Left cardiac atrium (tissue), 4 donors: ENCODE measurements around the gene SPX. TPM values are rescaled to one million over a fixed set of nuclear protein-coding genes. Genes with fewer than 3 reads are reported as not detected.

ENCODE experiments used
- ATAC-seq, 2 donors: fragments of 200-7000 bp; cut with Tn5 transposase; one replicate each; pipeline ENCODE4 v1.9.1; 2020; ENCODE audit warnings: mild to moderate bottlenecking in 2 of 2, moderate library complexity in 2 of 2
- DNase-seq: peaks from one replicate; pipeline ENCODE4 v3.0.0-alpha.2; 2020
- intact Hi-C, 2 donors: fragments of 100-400 bp; cut with DNase I; formaldehyde crosslinking; loops; one replicate each; pipeline versions ENCODE4 v1.14.1 to v1.15.1; 2022 to 2023
- long read RNA-seq: library from polyadenylated mRNA; unstranded; transcript quantifications from one replicate; pipeline ENCODE4 v2.0.0, GENCODE V29; 2021
- total RNA-seq, 2 donors: library from RNA; stranded (reverse); fragmentation: NEBNext Ultra II Directional; extraction: Animal tissue kit (Norgen Biotek cat#: 25700); gene quantifications; one replicate each; pipeline ENCODE4 v1.2.1, GENCODE V29; 2021
- donor health status: DM: no; HTN: yes; CAD: no.
- donor health status: DM: no; HTN: yes; CAD: no; lungs with severe emphysema.
- donor health status: DM: yes; HTN: yes; CAD: no.
- donor health status: Dilated cardiomyopathy.

SPX gene
- 1 to 10 TPM; 2.6 to 6.5 TPM for total RNA-seq
- long read RNA-seq, partial matches to known transcripts = 0 of 5 reads
- long read RNA-seq, other reads (novel, unspliced or antisense) = 0 of 5 reads

DNA sequence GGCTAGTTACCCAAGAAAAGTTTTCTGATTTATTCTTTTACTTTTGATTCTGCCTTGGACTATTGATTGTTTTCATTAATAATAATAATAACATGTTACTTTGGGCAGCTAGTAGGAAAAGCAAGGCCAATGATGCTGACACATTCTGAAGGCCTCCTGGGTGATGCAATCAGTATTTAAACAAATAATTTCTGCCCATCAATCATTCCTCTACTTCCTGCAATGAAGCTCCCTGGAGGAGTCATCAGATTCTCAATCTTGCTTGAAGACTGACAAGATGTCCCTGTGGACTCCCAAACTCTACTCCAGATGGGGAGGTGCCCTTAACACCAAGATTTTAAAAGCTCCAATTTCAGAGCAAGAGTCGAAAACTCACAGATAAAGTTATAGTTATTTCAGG is at the start of gene SPX:
SPX (plus strand) TSS at position 244 of the 400 bp plus-strand sequence. CDS start 177 bp downstream, outside the sequence.
- ATAC-seq (no peak), DNase-seq (no peak)
- intact Hi-C loops = no loop called here

DNA sequence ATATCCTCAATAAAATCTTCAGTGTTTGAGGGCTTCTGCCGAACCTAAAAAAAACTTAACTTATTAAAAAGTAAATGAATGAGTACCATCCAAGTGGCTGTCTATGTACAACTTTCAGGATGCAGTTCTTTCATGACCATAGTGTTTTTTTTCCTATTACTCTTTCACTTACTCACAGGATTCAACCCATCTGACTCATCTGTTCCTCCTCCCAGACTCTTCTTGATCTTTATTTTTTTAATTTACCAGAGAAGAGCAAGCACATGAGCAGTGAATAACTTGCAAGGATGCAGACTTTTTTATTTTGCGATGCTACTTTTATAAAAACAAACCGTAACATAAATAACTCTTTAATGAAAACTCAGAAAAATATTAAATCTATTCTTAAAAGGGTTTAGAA is 49.1 kb upstream of the SPX start:
- no peak for DNase-seq
- no peak for ATAC-seq
- intact Hi-C loops = no loop called here

DNA sequence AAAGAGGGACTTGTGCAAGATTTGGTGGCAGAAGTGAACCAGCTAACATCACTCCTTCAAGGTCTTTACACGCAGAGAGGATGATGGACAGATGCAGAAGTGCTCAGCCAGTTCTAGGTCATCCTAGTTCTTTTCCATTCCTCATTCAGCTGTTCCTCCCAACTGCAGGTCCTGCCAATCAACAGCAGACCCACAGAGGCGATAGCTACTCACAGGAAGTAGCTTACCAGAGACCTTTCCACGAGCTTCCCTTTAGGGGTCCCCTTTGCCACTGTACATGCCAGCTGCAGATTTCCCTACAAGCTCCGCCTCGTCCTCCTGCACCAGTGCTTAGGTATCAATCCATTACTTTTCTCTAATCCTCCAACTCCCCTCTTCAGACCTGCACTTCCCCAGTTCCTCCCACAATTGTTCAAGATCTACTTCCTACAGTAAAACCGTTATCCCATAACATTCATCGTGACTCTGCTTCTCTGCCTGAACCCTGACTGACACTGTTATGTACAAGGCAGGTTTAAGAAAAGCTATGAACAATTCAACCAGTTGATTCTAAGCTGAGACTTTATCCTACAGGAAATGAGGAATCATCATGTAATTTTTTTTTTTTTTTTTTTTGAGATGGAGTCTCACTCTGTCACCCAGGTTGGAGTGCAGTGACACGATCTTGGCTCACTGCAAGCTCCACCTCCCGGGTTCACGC is 47.2 kb upstream of the SPX start:
- DNase-seq = no peak
- ATAC-seq = no peak
- intact Hi-C loops = no loop called here

GRCh38 chr12:21483531-21483930 is 42.6 kb upstream of the SPX start:
- no peak for DNase-seq
- intact Hi-C loops = no loop called here
- no peak for ATAC-seq

- intact Hi-C loops = no loop called here
- DNase-seq (no peak), ATAC-seq (no peak)
Observed at GRCh38 chr12:21485998-21486397, 40.1 kb upstream of the SPX start.

DNA sequence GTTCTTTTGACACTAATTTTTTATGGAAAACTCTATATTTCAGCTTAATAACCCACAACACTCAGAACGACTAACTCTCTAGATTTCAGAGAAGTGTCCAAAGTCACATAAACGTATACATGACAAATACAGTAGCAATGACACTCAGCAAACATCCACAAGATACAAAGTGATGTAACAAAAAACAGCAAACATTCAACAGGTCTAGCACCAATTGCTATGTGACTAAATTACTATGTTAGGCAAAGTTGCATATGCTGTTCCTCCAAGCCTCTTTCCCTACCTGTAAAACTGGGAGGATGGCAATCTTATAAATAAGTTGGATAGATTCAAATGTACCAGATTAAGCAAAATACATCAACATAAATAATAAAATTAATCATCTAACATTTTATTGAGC is 26.3 kb upstream of the SPX start:
- ATAC-seq (no peak), DNase-seq (no peak)
- intact Hi-C loops = loop anchor here in 1 of 2 donors (2.0 kb wide), 1 partner anchor 181 kb away; no protein-coding TSS in a partner anchor

DNA sequence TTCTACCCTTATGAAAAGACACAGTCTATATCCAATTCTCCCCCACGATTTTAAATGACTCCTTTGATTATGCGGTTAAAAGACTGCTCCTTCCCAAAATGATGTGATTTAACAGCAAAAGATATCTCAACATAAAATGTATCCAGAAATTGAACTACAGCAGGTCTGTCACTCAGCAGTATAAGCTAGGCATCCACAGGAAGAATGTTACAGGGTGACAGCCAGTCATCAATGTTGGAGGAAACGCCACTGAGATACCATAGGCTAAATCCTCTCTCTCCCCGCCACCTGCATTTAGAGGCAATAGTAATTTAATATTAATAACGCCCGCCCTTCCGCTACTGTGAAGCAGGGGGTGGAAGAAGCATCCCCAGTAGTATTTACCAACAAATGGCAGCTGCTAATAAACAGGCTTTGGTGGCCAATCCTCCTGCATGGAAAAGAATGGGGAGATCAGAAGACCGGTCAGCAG is 25.3 kb upstream of the SPX start:
- intact Hi-C loops = loop anchor here in 1 of 2 donors (2.0 kb wide), 1 partner anchor 180 kb away; no protein-coding TSS in a partner anchor
- no peak for DNase-seq
- no peak for ATAC-seq

- intact Hi-C loops = loop anchor here in 1 of 2 donors (2.0 kb wide), 1 partner anchor 179 kb away; no protein-coding TSS in a partner anchor
- peak; percentile 93 for DNase-seq
- peak; percentile 99 to 100 for ATAC-seq
Observed at GRCh38 chr12:21501258-21502163, 24.6 kb upstream of the SPX start, which contains the start of the genes GOLT1B and RECQL. TSS of gene GOLT1B (plus strand) at chr12:21501789. CDS start at chr12:21501924, 135 bp downstream. TSS of gene RECQL (minus strand) at chr12:21501635. CDS start at chr12:21499570, 2,065 bp downstream.

GRCh38 chr12:21502164-21502496 is 24.0 kb upstream of the SPX start:
- DNase-seq (no peak), ATAC-seq (peak; percentile 8 to 27)
- intact Hi-C loops = no loop called here

DNA sequence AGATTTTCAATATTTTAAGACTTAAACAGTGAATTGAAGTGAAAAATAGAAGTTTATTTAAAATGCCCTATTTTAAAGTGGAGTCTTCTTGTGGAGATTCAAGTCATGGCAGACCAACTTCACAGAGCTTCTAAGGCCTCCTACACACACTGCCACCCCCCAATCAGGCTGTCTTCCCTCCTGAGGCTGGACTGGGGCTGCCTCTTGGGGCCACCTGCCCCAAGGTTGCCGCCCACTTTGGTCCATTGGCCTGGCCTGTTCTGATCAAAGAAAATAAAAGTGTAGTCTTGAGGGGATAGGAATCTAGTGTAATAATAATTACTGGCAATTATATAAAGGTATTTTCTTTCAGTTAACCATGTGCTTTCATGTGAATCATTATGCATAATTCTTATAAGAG is 23.2 kb upstream of the SPX start:
- DNase-seq = no peak
- ATAC-seq = no peak
- intact Hi-C loops = no loop called here

DNA sequence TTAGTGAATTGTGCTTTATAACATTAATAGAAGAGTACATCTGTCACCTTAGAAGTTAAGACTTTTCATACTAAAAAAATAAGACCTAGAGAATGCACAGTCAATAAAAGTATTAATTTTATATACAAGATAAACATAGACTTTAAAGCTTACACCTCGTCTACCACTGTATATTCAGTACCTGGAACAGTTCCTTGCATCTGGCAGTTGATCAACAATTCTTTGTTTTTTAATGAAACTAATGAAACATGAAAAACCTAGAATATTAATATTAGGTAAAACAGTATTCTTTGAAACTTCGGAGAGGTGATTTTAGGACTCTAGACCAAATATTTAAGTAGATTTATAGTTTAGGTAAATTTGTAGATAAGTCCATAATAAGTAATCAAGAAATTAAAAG is 20.2 kb upstream of the SPX start:
- DNase-seq = no peak
- ATAC-seq = no peak
- intact Hi-C loops = no loop called here

GRCh38 chr12:21507849-21508248 is 18.2 kb upstream of the SPX start:
- DNase-seq = no peak
- no peak for ATAC-seq
- intact Hi-C loops = no loop called here

DNA sequence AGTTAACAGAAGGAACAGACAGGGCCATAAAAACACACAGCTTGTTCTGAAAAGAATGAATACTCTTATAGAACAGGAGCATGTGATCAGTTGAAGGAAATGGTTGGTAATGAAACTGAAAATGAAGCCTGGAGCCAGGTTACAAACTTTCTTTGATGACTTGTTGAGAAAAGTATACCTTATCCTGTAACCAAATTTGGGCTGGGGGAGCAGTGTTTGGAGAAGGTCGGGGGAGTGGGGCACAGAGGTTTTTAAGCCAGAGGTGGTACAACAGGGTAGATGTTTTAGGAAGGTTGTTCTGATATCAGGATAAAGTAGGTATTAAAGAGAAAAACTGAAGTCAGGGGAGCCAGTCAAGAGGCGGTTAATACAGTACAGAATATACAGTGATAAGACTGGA is 16.3 kb upstream of the SPX start:
- DNase-seq (no peak), ATAC-seq (no peak)

DNA sequence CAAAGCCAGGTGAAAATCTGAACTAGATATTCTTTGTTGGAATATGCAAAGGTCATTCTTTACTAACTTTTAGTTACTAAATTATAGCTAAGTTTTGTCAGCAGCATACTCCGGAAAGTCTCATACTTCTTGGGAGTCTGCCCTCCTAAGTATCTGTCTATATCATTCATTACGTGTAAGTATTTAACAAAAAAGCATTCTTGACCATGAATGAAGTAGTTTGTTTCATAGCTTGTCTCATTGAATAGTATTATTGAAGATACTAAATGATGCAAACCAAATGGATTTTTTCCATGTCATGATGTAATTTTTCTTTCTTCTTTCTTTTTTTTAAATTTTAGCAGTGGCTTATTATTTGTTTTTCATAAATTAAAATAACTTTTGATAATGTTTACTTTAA is 9.8 kb upstream of the SPX start:
- ATAC-seq = no peak
- no peak for DNase-seq
- intact Hi-C loops = no loop called here

More for the DNA sequence above, 16.3 kb upstream of the SPX start:
- intact Hi-C loops = no loop called here

- DNase-seq = no peak
- intact Hi-C loops = no loop called here
- ATAC-seq = no peak
Observed at GRCh38 chr12:21518451-21518850, 7.6 kb upstream of the SPX start.

DNA sequence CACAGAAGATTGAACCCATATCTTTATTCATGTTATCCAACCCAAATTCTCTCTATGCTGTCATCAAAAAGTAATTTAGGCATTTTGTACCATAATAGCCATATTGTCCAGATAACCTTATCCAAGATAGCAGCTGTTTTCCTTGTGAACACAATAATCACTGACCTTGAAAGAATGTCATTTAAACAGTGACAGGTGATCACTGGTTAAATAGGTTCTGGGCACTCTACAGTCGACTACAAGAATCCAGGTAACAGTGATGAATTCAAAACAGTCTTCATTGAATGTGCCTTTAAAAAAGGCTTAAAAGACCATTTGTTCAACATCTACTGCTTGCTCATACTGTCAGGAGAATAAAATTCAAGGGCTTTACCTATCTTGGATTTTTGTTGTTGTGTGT is 4.6 kb upstream of the SPX start:
- ATAC-seq (no peak), DNase-seq (no peak)
- intact Hi-C loops = no loop called here

- ATAC-seq = no peak
- intact Hi-C loops = no loop called here
- no peak for DNase-seq
Observed at GRCh38 chr12:21523148-21523547, 2.9 kb upstream of the SPX start.

GRCh38 chr12:21526721-21527345 is 737 bp downstream of the SPX start:
- intact Hi-C loops = no loop called here
- ATAC-seq = no peak

DNA sequence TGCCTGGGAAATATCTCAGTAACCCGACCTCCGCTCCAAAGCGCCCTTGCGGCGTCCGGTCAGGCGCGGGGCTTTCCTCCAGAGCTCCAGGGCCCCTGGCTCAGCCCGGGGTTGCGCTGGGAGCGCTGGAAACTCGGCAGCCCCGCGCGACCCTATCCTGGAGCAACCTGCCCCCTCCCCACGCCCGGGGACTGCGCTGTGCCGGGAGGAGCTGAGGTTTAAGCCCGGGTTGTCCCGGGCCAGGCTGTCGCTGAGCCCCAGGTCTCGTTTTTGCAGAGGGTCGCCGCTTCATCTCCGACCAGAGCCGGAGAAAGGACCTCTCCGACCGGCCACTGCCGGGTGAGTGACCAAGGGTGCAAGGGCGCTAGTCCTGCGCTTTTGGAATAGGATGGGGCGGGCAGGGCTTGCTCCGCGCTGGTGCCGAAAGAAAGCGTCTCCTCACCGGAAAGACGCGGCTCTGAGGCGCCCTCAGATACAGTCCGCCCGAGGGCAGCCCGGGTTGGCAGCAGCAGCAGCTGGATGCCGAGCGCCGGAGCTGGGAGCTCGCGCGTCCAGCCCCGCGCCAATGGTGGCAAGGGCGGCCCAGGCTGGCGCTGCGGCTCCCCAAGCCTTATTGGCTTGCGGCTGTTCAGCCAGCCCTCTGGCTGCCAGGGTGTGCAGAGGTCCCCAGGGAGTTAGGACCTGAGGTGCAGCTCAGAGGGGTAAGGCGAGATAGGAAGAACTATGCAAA is 1.5 kb downstream of the SPX start:
- ATAC-seq = peak; percentile 95 to 97
- intact Hi-C loops = no loop called here
- peak; percentile 63 for DNase-seq

More at GRCh38 chr12:21526721-21527345, 737 bp downstream of the SPX start:
- DNase-seq = no peak
